ENCODE results near the gene DHRS13. TPM values are rescaled to one million over a fixed set of nuclear protein-coding genes. Genes with fewer than 3 reads are reported as not detected.

Gene DHRS13
- total RNA-seq, 1 donor from 2014 or later: 25.9 TPM

DNA sequence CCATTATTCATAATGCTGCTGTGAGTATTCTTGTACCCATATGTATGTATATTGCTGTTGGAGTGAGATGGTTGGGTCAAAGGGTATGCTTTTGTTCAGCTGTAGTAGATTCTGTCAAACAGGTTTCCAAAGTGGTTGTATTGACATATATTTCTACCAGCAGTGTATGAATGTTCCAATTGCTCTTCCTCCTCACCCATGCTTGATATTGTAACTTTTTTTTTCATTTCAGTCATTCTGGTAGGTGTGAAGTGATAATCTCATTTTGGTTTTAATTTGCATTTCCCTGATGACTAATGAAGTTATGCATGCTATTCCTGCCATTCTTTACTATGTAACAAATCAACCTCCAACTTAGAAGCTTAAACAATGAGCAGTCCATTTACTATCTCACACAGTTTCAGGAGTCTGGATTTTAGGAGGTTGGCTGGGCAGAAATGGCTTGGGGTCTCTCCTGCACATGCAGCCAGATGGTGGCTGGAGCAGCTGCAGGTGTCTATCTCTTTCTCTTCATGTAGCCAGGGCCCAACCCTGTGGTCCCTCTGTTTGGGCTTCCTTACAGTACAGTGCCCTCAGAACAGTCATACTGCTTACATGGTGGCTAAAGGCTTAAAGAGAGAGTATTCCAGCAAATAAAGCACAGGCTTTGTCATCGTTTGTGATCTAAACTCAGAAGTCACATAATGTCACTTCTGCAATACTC is 26.9 kb downstream of the DHRS13 start:
- H3K4me3 Mint-ChIP-seq (ENCODE audit: low read depth): no peak overlapping the region
- no peaks in the 10 kb centered on the region for H3K27me3 Mint-ChIP-seq

GRCh38 chr17:28874750-28875149 is 28.1 kb downstream of the DHRS13 start:
- H3K27me3 Mint-ChIP-seq: no peaks in the 10 kb centered on the region
- no peaks in the 10 kb centered on the region for H3K4me1 Mint-ChIP-seq (ENCODE audit: low read depth)
- H3K9me3 Mint-ChIP-seq (ENCODE audit: low read depth): peaks cover 3% of the 10 kb centered on the region
- TF ChIP-seq, protein P1, sequence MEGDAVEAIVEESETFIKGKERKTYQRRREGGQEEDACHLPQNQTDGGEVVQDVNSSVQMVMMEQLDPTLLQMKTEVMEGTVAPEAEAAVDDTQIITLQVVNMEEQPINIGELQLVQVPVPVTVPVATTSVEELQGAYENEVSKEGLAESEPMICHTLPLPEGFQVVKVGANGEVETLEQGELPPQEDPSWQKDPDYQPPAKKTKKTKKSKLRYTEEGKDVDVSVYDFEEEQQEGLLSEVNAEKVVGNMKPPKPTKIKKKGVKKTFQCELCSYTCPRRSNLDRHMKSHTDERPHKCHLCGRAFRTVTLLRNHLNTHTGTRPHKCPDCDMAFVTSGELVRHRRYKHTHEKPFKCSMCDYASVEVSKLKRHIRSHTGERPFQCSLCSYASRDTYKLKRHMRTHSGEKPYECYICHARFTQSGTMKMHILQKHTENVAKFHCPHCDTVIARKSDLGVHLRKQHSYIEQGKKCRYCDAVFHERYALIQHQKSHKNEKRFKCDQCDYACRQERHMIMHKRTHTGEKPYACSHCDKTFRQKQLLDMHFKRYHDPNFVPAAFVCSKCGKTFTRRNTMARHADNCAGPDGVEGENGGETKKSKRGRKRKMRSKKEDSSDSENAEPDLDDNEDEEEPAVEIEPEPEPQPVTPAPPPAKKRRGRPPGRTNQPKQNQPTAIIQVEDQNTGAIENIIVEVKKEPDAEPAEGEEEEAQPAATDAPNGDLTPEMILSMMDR (IDR thresholded peaks at IDR 0.05; ENCODE audit: unreplicated experiment): no peak
- no peak overlapping the region for H3K4me3 Mint-ChIP-seq (ENCODE audit: low read depth)
- H3K36me3 Mint-ChIP-seq (ENCODE audit: insufficient read depth): peaks cover 11% of the 10 kb centered on the region
- no peak for DNase-seq (ENCODE audit: low spot score, unreplicated experiment)
- no peak overlapping the region for H3K27ac Mint-ChIP-seq

More for the DNA sequence above, 26.9 kb downstream of the DHRS13 start:
- Mint-ChIP-seq H3K27ac (no peak overlapping the region), H3K9me3 (ENCODE audit: low read depth) (peaks cover 3% of the 10 kb centered on the region), H3K36me3 (ENCODE audit: insufficient read depth) (peaks cover 14% of the 10 kb centered on the region), H3K4me1 (ENCODE audit: low read depth) (no peaks in the 10 kb centered on the region)
- TF ChIP-seq, protein P1 (IDR thresholded peaks at IDR 0.05; ENCODE audit: unreplicated experiment): no peak
- DNase-seq (ENCODE audit: low spot score, unreplicated experiment): no peak

DNA sequence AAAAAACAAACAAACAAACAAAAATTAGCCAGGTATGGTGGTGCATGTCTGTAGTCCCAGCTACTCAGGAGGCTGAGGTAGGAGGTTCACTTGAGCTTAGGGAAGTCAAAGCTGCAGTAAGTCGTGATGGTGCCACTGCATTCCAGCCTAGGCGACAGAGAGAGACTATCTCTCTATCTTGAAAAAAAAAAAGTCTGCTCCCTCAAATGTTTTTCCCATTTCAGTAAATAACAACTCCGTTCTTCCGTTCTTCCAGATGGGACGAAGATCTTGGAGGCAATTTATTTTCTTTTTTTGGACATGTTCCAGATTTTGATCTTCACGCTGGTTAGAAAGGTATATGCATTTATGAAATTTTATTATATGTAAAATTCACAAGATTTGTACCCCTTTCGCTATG is 29.0 kb downstream of the DHRS13 start:
- no peak overlapping the region for H3K4me3 Mint-ChIP-seq (ENCODE audit: low read depth)
- TF ChIP-seq, protein P1 (IDR thresholded peaks at IDR 0.05; ENCODE audit: unreplicated experiment): no peak
- peaks cover 3% of the 10 kb centered on the region for H3K9me3 Mint-ChIP-seq (ENCODE audit: low read depth)
- H3K27me3 Mint-ChIP-seq: no peaks in the 10 kb centered on the region
- no peaks in the 10 kb centered on the region for H3K4me1 Mint-ChIP-seq (ENCODE audit: low read depth)
- no peak for DNase-seq (ENCODE audit: low spot score, unreplicated experiment)
- H3K27ac Mint-ChIP-seq: no peak overlapping the region
- H3K36me3 Mint-ChIP-seq (ENCODE audit: insufficient read depth): peaks cover 8% of the 10 kb centered on the region

DNA sequence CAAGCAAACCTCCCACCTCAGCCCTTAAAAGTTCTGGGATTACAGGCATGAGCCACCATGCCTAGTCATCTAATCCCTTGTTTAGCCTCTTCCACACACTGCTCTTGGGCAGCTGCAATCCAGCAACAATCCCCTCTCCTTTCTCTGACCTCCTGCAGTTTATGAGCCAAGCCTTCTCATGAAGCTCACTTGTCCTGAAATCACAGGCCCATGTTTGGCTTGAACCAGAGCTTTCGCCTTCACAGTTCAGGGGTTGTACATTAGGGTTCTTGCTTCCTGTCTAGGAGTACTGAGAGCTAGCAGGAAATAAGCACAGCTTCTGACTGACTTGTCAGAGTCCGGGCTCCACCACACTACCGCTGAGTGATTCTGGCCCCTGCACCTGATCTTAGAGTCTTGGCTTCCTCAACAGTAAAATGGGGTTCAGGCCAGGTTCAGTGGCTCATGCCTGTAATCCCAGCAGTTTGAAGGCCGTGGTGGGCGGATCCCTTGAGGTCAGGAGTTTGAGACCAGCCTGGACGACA is 31.8 kb downstream of the DHRS13 start:
- Mint-ChIP-seq H3K4me3 (ENCODE audit: low read depth) (no peak overlapping the region), H3K4me1 (ENCODE audit: low read depth) (no peaks in the 10 kb centered on the region), H3K27me3 (no peaks in the 10 kb centered on the region), H3K36me3 (ENCODE audit: insufficient read depth) (no peaks in the 10 kb centered on the region), H3K27ac (no peak overlapping the region), H3K9me3 (ENCODE audit: low read depth) (no peaks in the 10 kb centered on the region)
- TF ChIP-seq, protein P1 (IDR thresholded peaks at IDR 0.05; ENCODE audit: unreplicated experiment): no peak
- DNase-seq (ENCODE audit: low spot score, unreplicated experiment): no peak

DNA sequence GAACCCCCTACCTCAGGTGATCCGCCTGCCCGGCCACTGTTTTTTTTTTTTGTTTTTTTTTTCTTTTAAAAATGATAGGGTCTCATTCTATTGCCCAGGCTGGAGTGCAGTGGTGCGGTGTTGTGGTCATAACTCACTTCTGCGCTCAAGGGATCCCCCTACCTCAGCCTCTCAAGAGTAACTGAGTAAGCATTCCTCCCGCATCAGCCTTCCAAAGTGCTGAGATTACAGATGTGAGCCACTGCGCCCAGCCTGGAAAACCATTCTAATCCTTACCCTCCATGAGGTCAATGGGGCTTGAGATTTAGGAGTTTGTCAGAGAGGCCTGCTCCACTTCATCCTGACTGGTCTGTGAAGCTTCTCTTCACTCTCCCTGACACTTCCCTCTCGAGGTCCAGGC is 35.6 kb downstream of the DHRS13 start:
- Mint-ChIP-seq H3K9me3 (ENCODE audit: low read depth) (no peaks in the 10 kb centered on the region), H3K4me3 (ENCODE audit: low read depth) (no peak overlapping the region), H3K36me3 (ENCODE audit: insufficient read depth) (no peaks in the 10 kb centered on the region), H3K27me3 (no peaks in the 10 kb centered on the region), H3K27ac (no peak overlapping the region), H3K4me1 (ENCODE audit: low read depth) (peaks cover 6% of the 10 kb centered on the region)
- TF ChIP-seq, protein P1 (IDR thresholded peaks at IDR 0.05; ENCODE audit: unreplicated experiment): no peak
- DNase-seq (ENCODE audit: low spot score, unreplicated experiment): no peak
